Peyer's patch (tissue), 4 donors: Measurements from ENCODE around the gene MEF2C. TPM values are rescaled to one million over a fixed set of nuclear protein-coding genes. Genes with fewer than 3 reads are reported as not detected.
"Not testable (repeated sequence)": the region's sequence is repeated elsewhere in the genome, so short reads cannot be mapped to it uniquely, and the experiment has no call there.

Experiments
- DNase-seq, 3 donors: peaks; one replicate each; pipeline ENCODE4 v3.0.0-alpha.2; 2017 to 2019
- H3K27ac ChIP-seq, 4 donors: fragments of 200-600 bp; sonication (generic); one replicate each; pipeline ENCODE4 v1.5.1; 2016 to 2019
- H3K27me3 ChIP-seq, 2 donors: fragments of 200-600 bp; sonication (generic); one replicate each; pipeline ENCODE4 v1.5.1; 2019
- H3K36me3 ChIP-seq, 3 donors: fragments of 200-600 bp; sonication (generic); one replicate each; pipeline ENCODE4 v1.5.1; 2016 to 2019
- H3K4me1 ChIP-seq, 4 donors: fragments of 200-600 bp; sonication (generic); one replicate each; pipeline ENCODE4 v1.5.1; 2016 to 2019
- H3K4me3 ChIP-seq, 4 donors: fragments of 200-600 bp; sonication (generic); 1 replicate in 3 of 4; 2 replicates in 1 of 4; pipeline ENCODE4 v1.5.1; 2016 to 2019; ENCODE audit warnings: mild to moderate bottlenecking in 1 of 4
- H3K9me3 ChIP-seq, 4 donors: fragments of 200-600 bp; sonication (generic); one replicate each; pipeline ENCODE4 v1.5.1; 2016 to 2019; ENCODE audit warnings: mild to moderate bottlenecking in 1 of 4
- CTCF ChIP-seq, 6 experiments: fragments of 450-650 bp in 4 of 6; fragments of 200-600 bp in 2 of 6; sonication (generic) in 1 of 6; IDR thresholded peaks; one replicate each; pipeline ENCODE4 v1.5.1; 2017 to 2019; ENCODE audit warnings: antibody characterized with exemption in 6 of 6, mild to moderate bottlenecking in 3 of 6, moderate library complexity in 1 of 6
- POLR2A ChIP-seq, 2 donors: fragments of 450-650 bp; IDR thresholded peaks; one replicate each; pipeline ENCODE4 v1.5.1; 2017; ENCODE audit warnings: antibody characterized with exemption in 2 of 2, mild to moderate bottlenecking in 2 of 2, moderate library complexity in 2 of 2
- total RNA-seq, 4 donors: library from RNA; depleted of rRNA; stranded (reverse); fragments of >200 nt; gene quantifications; one replicate each; pipeline ENCODE4 v1.1.0, GENCODE V29; 2016

The MEF2C gene
- total RNA-seq, 4 donors from 2014 or later: 5.4 to 137 (median 14.4) TPM

DNA sequence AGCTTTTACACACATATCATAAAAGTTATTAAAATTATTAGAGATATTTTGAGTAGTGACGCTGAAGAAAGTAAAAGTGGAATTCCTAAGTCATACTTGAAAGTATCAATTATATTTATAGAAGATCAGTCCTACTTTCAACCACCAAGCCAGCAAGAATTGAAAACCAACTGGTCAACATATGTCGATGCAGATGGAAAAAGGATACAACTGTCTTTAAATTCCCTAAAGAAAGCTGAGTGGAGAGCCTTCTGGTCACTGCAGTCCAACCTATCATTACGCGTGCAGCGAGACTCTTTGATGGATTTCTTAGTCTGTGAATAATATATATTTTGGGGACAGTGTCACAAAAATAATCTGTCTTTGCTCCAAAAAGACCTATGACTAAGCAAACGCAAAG lies 15.3 kb downstream of the MEF2C start:
- H3K27me3 ChIP-seq: no peaks in the 10 kb centered on the region
- H3K4me3 ChIP-seq: no peak overlapping the region
- no peak for DNase-seq
- no peak for TF ChIP-seq POLR2A (IDR thresholded peaks at IDR 0.05)
- TF ChIP-seq CTCF (IDR thresholded peaks at IDR 0.05): no peak
- no peaks in the 10 kb centered on the region for H3K36me3 ChIP-seq
- no peaks in the 10 kb centered on the region for H3K9me3 ChIP-seq
- H3K27ac ChIP-seq: no peak overlapping the region
- no peaks in the 10 kb centered on the region for H3K4me1 ChIP-seq

DNA sequence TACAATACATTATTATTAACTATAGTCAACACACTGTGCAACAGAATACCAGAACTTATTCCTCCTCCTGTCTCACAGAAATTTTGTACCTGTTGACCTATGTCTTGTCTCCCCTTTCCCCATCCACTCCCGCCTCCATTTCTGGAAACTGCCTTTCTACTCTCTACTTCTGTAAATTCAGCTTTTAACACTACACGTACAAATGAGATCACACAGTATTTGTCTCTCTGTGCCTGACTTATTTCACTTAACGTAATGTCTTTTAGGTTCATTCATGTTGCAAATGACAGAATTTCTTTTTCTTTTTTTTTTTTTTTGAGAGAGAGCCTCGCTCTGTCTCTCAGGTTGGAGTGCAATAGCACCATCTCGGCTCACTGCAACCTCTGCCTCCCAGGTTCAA lies 19.5 kb downstream of the MEF2C start:
- no peak overlapping the region for H3K27ac ChIP-seq
- DNase-seq: no peak
- H3K27me3 ChIP-seq: no peaks in the 10 kb centered on the region
- TF ChIP-seq CTCF (IDR thresholded peaks at IDR 0.05): no peak
- TF ChIP-seq POLR2A (IDR thresholded peaks at IDR 0.05): no peak
- no peaks in the 10 kb centered on the region for H3K36me3 ChIP-seq
- no peaks in the 10 kb centered on the region for H3K4me1 ChIP-seq
- H3K9me3 ChIP-seq: no peaks in the 10 kb centered on the region
- no peak overlapping the region for H3K4me3 ChIP-seq

GRCh38 chr5:88862547-88863175 lies 20.3 kb downstream of the MEF2C start:
- Histone ChIP-seq H3K27me3 (no peaks in the 10 kb centered on the region), H3K36me3 (no peaks in the 10 kb centered on the region), H3K27ac (no peak overlapping the region), H3K4me1 (no peaks in the 10 kb centered on the region), H3K9me3 (no peaks in the 10 kb centered on the region), H3K4me3 (no peak overlapping the region)
- no peak for DNase-seq
- TF ChIP-seq CTCF (IDR thresholded peaks at IDR 0.05): no peak
- no peak for TF ChIP-seq POLR2A (IDR thresholded peaks at IDR 0.05)

DNA sequence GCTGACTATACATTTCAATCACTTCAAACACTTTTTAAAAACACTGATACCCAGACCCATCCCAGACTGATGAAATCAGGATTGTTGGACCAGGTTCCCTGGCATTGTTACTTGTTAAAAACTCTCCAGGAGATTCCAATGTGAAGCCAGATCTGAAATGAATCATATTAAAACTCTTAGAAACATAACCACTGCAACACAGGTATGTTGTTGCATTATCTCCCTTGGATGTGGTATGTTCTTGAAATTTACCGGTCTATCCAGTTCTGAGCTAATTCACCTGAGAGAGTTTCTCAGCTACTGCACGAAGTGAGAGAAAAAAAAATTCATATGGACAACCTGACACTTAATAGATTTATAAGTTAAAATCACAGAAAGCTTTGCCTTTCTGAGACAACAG lies 21.8 kb downstream of the MEF2C start:
- Histone ChIP-seq H3K4me3 (no peak overlapping the region), H3K9me3 (no peaks in the 10 kb centered on the region), H3K36me3 (no peaks in the 10 kb centered on the region), H3K27me3 (no peaks in the 10 kb centered on the region), H3K4me1 (no peaks in the 10 kb centered on the region), H3K27ac (no peak overlapping the region)
- TF ChIP-seq CTCF (IDR thresholded peaks at IDR 0.05) (no peak), POLR2A (IDR thresholded peaks at IDR 0.05) (no peak)
- DNase-seq: no peak

- Histone ChIP-seq H3K4me1 (no peaks in the 10 kb centered on the region), H3K36me3 (no peaks in the 10 kb centered on the region), H3K27ac (no peak overlapping the region), H3K27me3 (no peaks in the 10 kb centered on the region), H3K9me3 (no peaks in the 10 kb centered on the region), H3K4me3 (no peak overlapping the region)
- TF ChIP-seq CTCF (IDR thresholded peaks at IDR 0.05) (no peak), POLR2A (IDR thresholded peaks at IDR 0.05) (no peak)
- DNase-seq: no peak
Observed at GRCh38 chr5:88860501-88860900, 22.5 kb downstream of the MEF2C start.

DNA sequence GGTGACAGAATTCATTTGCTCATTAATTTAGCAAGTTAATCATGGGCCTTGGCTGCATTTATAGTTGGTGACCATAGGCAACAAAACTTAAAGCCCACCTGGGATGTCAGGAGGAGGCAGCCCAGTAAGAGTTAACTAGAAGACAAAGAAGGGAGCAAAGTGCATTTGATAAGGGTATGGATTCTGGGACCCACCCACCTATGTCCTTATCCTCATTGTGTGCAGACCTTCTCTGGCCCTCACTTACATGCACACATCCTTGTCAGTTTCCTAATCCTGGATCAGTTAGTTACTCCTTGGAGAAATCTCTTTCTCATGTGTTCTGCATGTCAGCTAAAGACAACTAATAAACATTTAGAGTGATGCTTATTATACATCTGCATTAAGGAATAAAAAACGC lies 24.6 kb downstream of the MEF2C start:
- TF ChIP-seq POLR2A (IDR thresholded peaks at IDR 0.05) (no peak), CTCF (IDR thresholded peaks at IDR 0.05) (no peak)
- H3K36me3 ChIP-seq: no peaks in the 10 kb centered on the region
- H3K27ac ChIP-seq: no peak overlapping the region
- no peaks in the 10 kb centered on the region for H3K9me3 ChIP-seq
- H3K4me1 ChIP-seq: no peaks in the 10 kb centered on the region
- no peak for DNase-seq
- H3K4me3 ChIP-seq: no peak overlapping the region
- no peaks in the 10 kb centered on the region for H3K27me3 ChIP-seq

DNA sequence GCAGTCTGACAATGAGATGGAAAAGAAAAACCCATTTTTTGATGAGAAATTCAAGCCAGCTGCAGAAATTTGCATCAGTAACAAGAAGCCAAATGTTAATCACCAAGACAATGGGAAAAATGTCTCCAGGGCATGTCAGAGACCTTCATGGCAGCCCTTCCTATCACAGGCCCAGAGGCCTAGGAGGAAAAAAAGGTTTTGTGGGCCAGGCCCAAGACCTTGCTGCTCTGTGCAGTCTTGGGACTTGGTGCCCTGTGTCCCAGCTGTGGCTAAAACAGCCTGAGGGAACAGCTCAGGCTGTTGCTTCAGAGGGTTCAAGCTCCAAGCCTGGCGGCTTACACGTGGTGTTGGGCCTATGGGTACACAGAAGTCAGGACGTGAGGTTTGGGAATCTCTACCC lies 26.6 kb downstream of the MEF2C start:
- not testable (repeated sequence) for H3K36me3 ChIP-seq, H3K4me3 ChIP-seq, H3K27ac ChIP-seq, H3K9me3 ChIP-seq, DNase-seq, H3K27me3 ChIP-seq, H3K4me1 ChIP-seq
